H1 (cell line): Measurements from ENCODE around the gene IFI30. TPM values are rescaled to one million over a fixed set of nuclear protein-coding genes. Genes with fewer than 3 reads are reported as not detected.
A peak's percentile ranks its signal among the peaks of the same experiment; 100 is the strongest.

ENCODE experiments used
- ASH2L ChIP-seq: fragments of 200-600, 300-600 bp; sonication (generic); IDR thresholded peaks from one replicate; pipeline ENCODE4 v1.7.1; 2017; ENCODE audit warnings: low read length
- CHD1 ChIP-seq: IDR thresholded peaks from 2 replicates; pipeline ENCODE4 v1.6.1; 2012; ENCODE audit warnings: low read depth, low read length, improper control_type of control experiment
- CHD2 ChIP-seq: IDR thresholded peaks from 2 replicates; pipeline ENCODE4 v1.6.1; 2012; ENCODE audit warnings: low read length, improper control_type of control experiment
- CREB1 ChIP-seq: IDR thresholded peaks from 2 replicates; pipeline ENCODE4 v1.6.1; 2012; ENCODE audit warnings: inconsistent platforms
- CTBP2 ChIP-seq: IDR thresholded peaks from 2 replicates; pipeline ENCODE4 v1.7.0; 2011; ENCODE audit warnings: borderline replicate concordance, mild to moderate bottlenecking, moderate library complexity, mixed read lengths, low read length; ENCODE audit not compliant: insufficient read depth, insufficient read length
- EP300 ChIP-seq, 2 experiments: IDR thresholded peaks; 1 replicate in 1 of 2; 2 replicates in 1 of 2; pipeline ENCODE4 v1.6.1; 2011 to 2012; ENCODE audit warnings: low read depth in 2 of 2, low read length in 2 of 2, mild to moderate bottlenecking in 2 of 2, borderline replicate concordance in 1 of 2, inconsistent platforms in 1 of 2, moderate library complexity in 1 of 2
- FOSL1 ChIP-seq: IDR thresholded peaks from 2 replicates; pipeline ENCODE4 v1.6.1; 2011; ENCODE audit warnings: mild to moderate bottlenecking, low read depth, low read length, moderate library complexity; ENCODE audit not compliant: insufficient read depth
- GABPA ChIP-seq: IDR thresholded peaks from 2 replicates; pipeline ENCODE4 v1.6.1; 2011; ENCODE audit warnings: mild to moderate bottlenecking, low read length, moderate library complexity, borderline replicate concordance; ENCODE audit not compliant: insufficient read depth
- JUND ChIP-seq: IDR thresholded peaks from 2 replicates; pipeline ENCODE4 v1.6.1; 2011; ENCODE audit warnings: mild to moderate bottlenecking, improper control_type of control experiment, low read length
- PHF8 ChIP-seq: fragments of 200-600 bp; sonication (generic); conservative IDR thresholded peaks from 2 replicates; pipeline ENCODE4 v1.7.1; 2012; ENCODE audit warnings: low read depth, mild to moderate bottlenecking, inconsistent platforms, low read length, moderate library complexity
- RXRA ChIP-seq: IDR thresholded peaks from 2 replicates; pipeline ENCODE4 v1.6.1; 2011; ENCODE audit warnings: low read depth, mild to moderate bottlenecking, low read length, moderate library complexity; ENCODE audit not compliant: insufficient read depth
- SAP30 ChIP-seq: fragments of 300-600 bp; sonication (generic); IDR thresholded peaks from 2 replicates; pipeline ENCODE4 v1.7.1; 2012; ENCODE audit warnings: low read length, moderate library complexity, mild to moderate bottlenecking, inconsistent platforms; ENCODE audit not compliant: insufficient read depth, insufficient replicate concordance
- SIN3A ChIP-seq, 2 experiments: IDR thresholded peaks in 1 of 2; conservative IDR thresholded peaks in 1 of 2; 2 replicates each; pipeline ENCODE4 v1.6.1; 2011 to 2012; ENCODE audit warnings: low read length in 2 of 2, improper control_type of control experiment in 1 of 2, low read depth in 1 of 2, mild to moderate bottlenecking in 1 of 2
- SIRT6 ChIP-seq: IDR thresholded peaks from one replicate; pipeline ENCODE4 v1.7.1; 2012; ENCODE audit warnings: low read length, inconsistent platforms
- SIX5 ChIP-seq: IDR thresholded peaks from 2 replicates; pipeline ENCODE4 v1.6.1; 2011; ENCODE audit warnings: mild to moderate bottlenecking, low read depth, low read length
- SP4 ChIP-seq: IDR thresholded peaks from 2 replicates; pipeline ENCODE4 v1.6.1; 2012; ENCODE audit warnings: low read length, inconsistent platforms
- SRF ChIP-seq: IDR thresholded peaks from 2 replicates; pipeline ENCODE4 v1.6.1; 2011; ENCODE audit warnings: mild to moderate bottlenecking, low read depth, low read length, moderate library complexity
- SUZ12 ChIP-seq: fragments of 200-600 bp; sonication (generic); IDR thresholded peaks from 2 replicates; pipeline ENCODE4 v1.6.1; 2012; ENCODE audit warnings: mild to moderate bottlenecking, inconsistent platforms, low read length, moderate library complexity, mixed read lengths
- TCF12 ChIP-seq: IDR thresholded peaks from 2 replicates; pipeline ENCODE4 v1.6.1; 2011; ENCODE audit warnings: low read depth, mild to moderate bottlenecking, low read length
- polyA plus RNA-seq, 7 experiments: library from polyadenylated mRNA; depleted of rRNA in 3 of 7; stranded (reverse) in 5 of 7; unstranded in 2 of 7; fragments of >200 nt in 5 of 7; fragments of 200-250 nt in 2 of 7; gene quantifications; 1 replicate in 5 of 7; 2 replicates in 1 of 7; 4 replicates in 1 of 7; pipeline versions ENCODE4 v1.2.1 to v1.2.3, GENCODE V29; 2011 to 2013; ENCODE audit warnings: missing spikeins in 2 of 7, mixed read lengths in 2 of 7
- total RNA-seq: library from RNA; stranded (reverse); fragmentation: NEBNext Ultra II Directional; extraction: Animal tissue kit (Norgen Biotek cat#: 25700); gene quantifications from 2 replicates; pipeline ENCODE4 v1.2.1, GENCODE V29; 2021
- TF ChIP-seq, protein P1 (sequence below), 3 experiments: IDR thresholded peaks; 1 replicate in 2 of 3; 2 replicates in 1 of 3; pipeline versions ENCODE4 v1.5.1 to v1.6.1; 2011; ENCODE audit warnings: low read length in 3 of 3, mild to moderate bottlenecking in 3 of 3, inconsistent platforms in 2 of 3, low read depth in 1 of 3, moderate library complexity in 1 of 3; ENCODE audit not compliant: insufficient read depth in 1 of 3; ENCODE audit errors: control extremely low read depth in 1 of 3
- TF ChIP-seq, protein P2 (sequence below): IDR thresholded peaks from 2 replicates; pipeline ENCODE4 v1.6.1; 2012; ENCODE audit warnings: inconsistent platforms

The IFI30 gene
- total and polyA plus RNA-seq, 2 of the 8 experiments (the other 6 are each of a cell fraction or from before 2014, with no cell fraction given) = 28.9 to 62.4 TPM

DNA sequence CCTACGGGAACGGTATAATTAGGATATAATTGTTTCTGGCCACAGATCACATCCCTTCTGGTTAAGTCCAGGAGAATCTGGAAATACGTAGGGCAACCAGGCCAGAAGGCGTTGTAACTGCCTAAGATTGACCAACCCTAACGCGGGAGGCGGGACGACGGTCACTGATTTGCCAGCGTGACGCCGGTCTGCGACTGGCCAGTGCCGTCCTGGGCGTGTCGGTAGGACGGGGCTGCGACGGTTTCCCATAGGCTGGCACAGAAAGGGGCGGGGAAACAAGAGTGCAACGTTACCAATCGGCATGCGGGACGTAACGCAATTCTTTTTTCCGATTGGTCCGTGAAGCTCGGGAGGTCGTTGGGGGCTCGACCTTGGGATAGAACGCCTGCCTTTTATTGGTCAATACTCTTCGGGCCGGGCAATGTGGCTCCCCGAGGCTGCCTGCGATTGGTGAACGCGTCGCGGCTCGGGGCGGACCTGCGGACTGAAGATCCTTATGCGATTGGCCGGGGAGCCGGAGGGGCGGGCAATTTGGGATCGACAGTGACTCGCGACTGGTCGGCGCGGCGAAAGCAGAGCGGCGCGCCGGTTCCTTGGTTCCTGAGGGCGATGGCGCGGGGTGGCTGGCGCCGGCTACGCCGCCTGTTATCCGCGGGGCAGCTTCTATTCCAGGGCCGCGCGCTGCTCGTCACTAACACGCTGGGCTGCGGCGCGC lies 19.2 kb downstream of the IFI30 start, which contains the start of gene MPV17L2 (continued):
- peak; percentile 79; the same call in 1 of the 2 replicates for TF ChIP-seq PHF8
- no peak for TF ChIP-seq TCF12
- no peak for TF ChIP-seq SIRT6
- no peak for TF ChIP-seq ASH2L
- TF ChIP-seq, protein P1, sequence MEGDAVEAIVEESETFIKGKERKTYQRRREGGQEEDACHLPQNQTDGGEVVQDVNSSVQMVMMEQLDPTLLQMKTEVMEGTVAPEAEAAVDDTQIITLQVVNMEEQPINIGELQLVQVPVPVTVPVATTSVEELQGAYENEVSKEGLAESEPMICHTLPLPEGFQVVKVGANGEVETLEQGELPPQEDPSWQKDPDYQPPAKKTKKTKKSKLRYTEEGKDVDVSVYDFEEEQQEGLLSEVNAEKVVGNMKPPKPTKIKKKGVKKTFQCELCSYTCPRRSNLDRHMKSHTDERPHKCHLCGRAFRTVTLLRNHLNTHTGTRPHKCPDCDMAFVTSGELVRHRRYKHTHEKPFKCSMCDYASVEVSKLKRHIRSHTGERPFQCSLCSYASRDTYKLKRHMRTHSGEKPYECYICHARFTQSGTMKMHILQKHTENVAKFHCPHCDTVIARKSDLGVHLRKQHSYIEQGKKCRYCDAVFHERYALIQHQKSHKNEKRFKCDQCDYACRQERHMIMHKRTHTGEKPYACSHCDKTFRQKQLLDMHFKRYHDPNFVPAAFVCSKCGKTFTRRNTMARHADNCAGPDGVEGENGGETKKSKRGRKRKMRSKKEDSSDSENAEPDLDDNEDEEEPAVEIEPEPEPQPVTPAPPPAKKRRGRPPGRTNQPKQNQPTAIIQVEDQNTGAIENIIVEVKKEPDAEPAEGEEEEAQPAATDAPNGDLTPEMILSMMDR (IDR thresholded peaks at IDR 0.05; ENCODE audit: control extremely low read depth in 1 of 3, insufficient read depth in 1 of 3, low read depth in 1 of 3, low read length in 3 of 3) = no peak
- TF ChIP-seq GABPA = no peak
- no peak for TF ChIP-seq CHD1
- TF ChIP-seq EP300 (IDR thresholded peaks at IDR 0.05; ENCODE audit: borderline replicate concordance in 1 of 2, low read depth in 2 of 2, low read length in 2 of 2) = no peak
- TF ChIP-seq SAP30 = no peak
- peak; percentile 83 for TF ChIP-seq CREB1
- no peak for TF ChIP-seq SUZ12
- no peak for TF ChIP-seq FOSL1
- TF ChIP-seq CHD2 = peak; percentile 93
- TF ChIP-seq SIN3A (conservative IDR thresholded peaks at IDR 0.05 in 1 of 2, IDR thresholded peaks at IDR 0.05 in 1 of 2; ENCODE audit: low read depth in 1 of 2, low read length in 2 of 2) = peak in 1 of 2 experiments; percentile 41; a peak in 1 of 4 replicates
- TF ChIP-seq CTBP2 = no peak
- TF ChIP-seq, protein P2, sequence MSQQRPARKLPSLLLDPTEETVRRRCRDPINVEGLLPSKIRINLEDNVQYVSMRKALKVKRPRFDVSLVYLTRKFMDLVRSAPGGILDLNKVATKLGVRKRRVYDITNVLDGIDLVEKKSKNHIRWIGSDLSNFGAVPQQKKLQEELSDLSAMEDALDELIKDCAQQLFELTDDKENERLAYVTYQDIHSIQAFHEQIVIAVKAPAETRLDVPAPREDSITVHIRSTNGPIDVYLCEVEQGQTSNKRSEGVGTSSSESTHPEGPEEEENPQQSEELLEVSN = no peak
- TF ChIP-seq SRF = no peak
- TF ChIP-seq SP4 = peak; percentile 87; the same call in 1 of the 2 replicates
- TF ChIP-seq RXRA = no peak
- TF ChIP-seq JUND = no peak
- TF ChIP-seq SIX5 = no peak
